Breast epithelium (tissue), 4 donors: ENCODE data around the gene HSD17B14. TPM values are rescaled to one million over a fixed set of nuclear protein-coding genes. Genes with fewer than 3 reads are reported as not detected.
A peak's percentile ranks its signal among the peaks of the same experiment; 100 is the strongest.

Experiments
- DNase-seq, 2 donors: peaks; one replicate each; pipeline ENCODE4 v3.0.0-alpha.2; 2019; ENCODE audit warnings: low spot score in 2 of 2
- H3K27ac ChIP-seq, 2 donors: fragments of 200-600 bp; sonication (generic) in 1 of 2; one replicate each; pipeline ENCODE4 v1.5.1; 2016 to 2019; ENCODE audit warnings: mild to moderate bottlenecking in 1 of 2
- H3K27me3 ChIP-seq, 2 donors: fragments of 200-600 bp; sonication (generic) in 1 of 2; one replicate each; pipeline versions ENCODE4 v1.5.1 to v1.6.0; 2017 to 2019; ENCODE audit warnings: control low read depth in 1 of 2, mild to moderate bottlenecking in 1 of 2
- H3K36me3 ChIP-seq: fragments of 200-600 bp; one replicate; pipeline ENCODE4 v1.5.1; 2019
- H3K4me1 ChIP-seq, 2 donors: fragments of 200-600 bp; sonication (generic); one replicate each; pipeline ENCODE4 v1.5.1; 2016 to 2019; ENCODE audit warnings: control low read depth in 1 of 2
- H3K4me3 ChIP-seq, 3 donors: fragments of 200-600 bp; sonication (generic); 1 replicate in 2 of 3; 2 replicates in 1 of 3; pipeline ENCODE4 v1.5.1; 2016 to 2019; ENCODE audit warnings: mild to moderate bottlenecking in 3 of 3, moderate library complexity in 2 of 3
- H3K9me3 ChIP-seq, 2 donors: fragments of 200-600 bp; sonication (generic) in 1 of 2; one replicate each; pipeline ENCODE4 v1.5.1; 2016 to 2019; ENCODE audit warnings: control low read depth in 1 of 2
- CTCF ChIP-seq, 3 donors: fragments of 450-650 bp; IDR thresholded peaks; one replicate each; pipeline ENCODE4 v1.5.1; 2016 to 2017; ENCODE audit warnings: antibody characterized with exemption in 3 of 3, mild to moderate bottlenecking in 3 of 3, moderate library complexity in 3 of 3
- POLR2A ChIP-seq: fragments of 450-650 bp; IDR thresholded peaks from one replicate; pipeline ENCODE4 v1.6.1; 2016; ENCODE audit warnings: antibody characterized with exemption, mild to moderate bottlenecking, moderate library complexity
- POLR2AphosphoS5 ChIP-seq, 3 donors: sonication (generic); formaldehyde crosslinking; IDR thresholded peaks; one replicate each; pipeline ENCODE4 v1.6.1; 2017; ENCODE audit warnings: antibody characterized with exemption in 3 of 3
- intact Hi-C: fragments of 100-400 bp; cut with DNase I; formaldehyde crosslinking; loops from one replicate; pipeline ENCODE4 v1.15.1; 2023; ENCODE audit warnings: low total_unique reads
- total RNA-seq, 3 donors: library from RNA; depleted of rRNA; stranded (reverse); fragments of >200 nt; gene quantifications; one replicate each; pipeline ENCODE4 v1.1.0, GENCODE V29; 2016

The HSD17B14 gene
- total RNA-seq, 3 donors from 2014 or later = 13.1 to 18.6 (median 14.6) TPM

- no peak for DNase-seq
- intact Hi-C loops = no loop called here
- Histone ChIP-seq H3K4me1 (no peaks in the 10 kb centered on the region), H3K4me3 (no peak overlapping the region), H3K9me3 (no peaks in the 10 kb centered on the region), H3K27ac (no peak overlapping the region), H3K36me3 (no peaks in the 10 kb centered on the region), H3K27me3 (no peaks in the 10 kb centered on the region)
- TF ChIP-seq CTCF (IDR thresholded peaks at IDR 0.05) = no peak
- no peak for TF ChIP-seq POLR2A
- TF ChIP-seq POLR2AphosphoS5 (IDR thresholded peaks at IDR 0.05) = no peak
These were observed 25.0 kb upstream of the HSD17B14 start for GRCh38 chr19:48861313-48861712.

DNA sequence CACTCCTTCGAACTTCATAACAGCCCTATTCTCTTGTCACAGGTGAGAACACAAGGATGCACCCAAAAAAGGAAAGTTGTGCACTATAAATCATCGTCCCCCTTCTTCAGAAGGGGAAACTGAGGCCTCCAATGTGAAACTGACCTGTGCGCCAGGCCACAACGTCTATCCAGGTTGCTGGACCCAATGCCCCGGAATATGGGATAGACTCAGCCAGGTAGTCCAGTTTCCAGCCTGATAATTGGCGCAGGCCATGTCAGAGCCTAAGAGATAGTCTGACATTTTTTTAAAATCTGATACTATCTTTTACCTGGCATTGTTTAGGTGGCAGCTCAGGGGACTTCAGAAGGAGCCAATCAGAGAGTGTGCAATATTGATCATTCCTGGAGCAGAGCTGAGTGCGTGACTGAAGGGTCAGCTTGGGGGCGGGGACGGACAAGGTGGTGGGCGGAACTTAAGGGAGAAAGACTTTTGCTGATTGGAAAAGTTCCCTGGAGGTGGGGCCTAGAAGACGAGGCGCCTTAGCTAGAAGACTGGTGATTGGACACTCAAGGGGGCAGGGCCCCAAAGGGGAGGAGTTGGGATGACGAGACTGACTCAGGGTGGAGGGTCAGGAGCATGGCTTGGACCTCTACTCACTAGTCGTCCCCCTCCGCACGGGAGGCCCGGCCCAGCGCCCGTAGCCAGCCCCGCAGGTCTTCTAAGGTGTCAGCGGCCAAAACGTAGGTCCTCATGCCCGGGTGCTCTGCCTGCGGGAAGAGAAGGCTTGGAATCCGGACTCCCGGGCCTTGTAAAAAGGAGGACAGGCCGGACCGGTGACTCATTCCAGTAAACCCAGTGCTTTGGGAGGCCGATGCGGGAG lies 23.7 kb upstream of the HSD17B14 start:
- DNase-seq = no peak
- Histone ChIP-seq H3K9me3 (no peaks in the 10 kb centered on the region), H3K36me3 (no peaks in the 10 kb centered on the region), H3K4me3 (peak overlapping the region in 1 of 3 donors; percentile 4), H3K4me1 (no peaks in the 10 kb centered on the region), H3K27ac (no peak overlapping the region), H3K27me3 (no peaks in the 10 kb centered on the region)
- intact Hi-C loops = no loop called here
- no peak for TF ChIP-seq POLR2AphosphoS5 (IDR thresholded peaks at IDR 0.05)

- DNase-seq = no peak
- Histone ChIP-seq H3K36me3 (no peaks in the 10 kb centered on the region), H3K27me3 (no peaks in the 10 kb centered on the region), H3K27ac (no peak overlapping the region), H3K9me3 (no peaks in the 10 kb centered on the region), H3K4me1 (no peaks in the 10 kb centered on the region), H3K4me3 (peak overlapping the region in 1 of 3 donors; percentile 4)
- intact Hi-C loops = no loop called here
- no peak for TF ChIP-seq CTCF (IDR thresholded peaks at IDR 0.05)
- no peak for TF ChIP-seq POLR2A
- no peak for TF ChIP-seq POLR2AphosphoS5 (IDR thresholded peaks at IDR 0.05)
These were observed 22.9 kb upstream of the HSD17B14 start for GRCh38 chr19:48858984-48859710.

DNA sequence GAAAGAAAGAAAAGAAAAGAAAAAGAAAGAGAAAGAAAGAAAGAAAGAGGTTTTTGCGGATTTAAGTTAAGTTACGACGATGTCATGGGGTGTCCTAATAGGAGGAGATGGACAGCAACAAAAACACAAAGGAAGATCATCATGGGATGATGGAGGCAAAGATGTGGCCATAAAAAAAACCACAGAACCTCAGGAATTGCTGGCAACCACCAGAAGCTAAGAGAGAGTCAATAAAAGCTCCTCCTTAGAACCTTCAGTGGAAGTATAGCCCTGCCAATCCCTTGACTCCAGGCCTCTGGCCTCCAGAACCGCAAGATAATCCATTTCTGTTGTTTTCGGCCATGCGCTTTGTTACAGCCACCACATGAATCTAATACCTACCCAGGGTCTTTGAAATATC lies 20.6 kb upstream of the HSD17B14 start:
- H3K27ac ChIP-seq = no peak overlapping the region
- no peak overlapping the region for H3K4me3 ChIP-seq
- H3K9me3 ChIP-seq = no peaks in the 10 kb centered on the region
- no peaks in the 10 kb centered on the region for H3K27me3 ChIP-seq
- no peak for TF ChIP-seq CTCF (IDR thresholded peaks at IDR 0.05)
- TF ChIP-seq POLR2AphosphoS5 (IDR thresholded peaks at IDR 0.05) = no peak
- TF ChIP-seq POLR2A = no peak
- no peak for DNase-seq
- intact Hi-C loops = no loop called here
- H3K4me1 ChIP-seq = no peaks in the 10 kb centered on the region
- no peaks in the 10 kb centered on the region for H3K36me3 ChIP-seq

DNA sequence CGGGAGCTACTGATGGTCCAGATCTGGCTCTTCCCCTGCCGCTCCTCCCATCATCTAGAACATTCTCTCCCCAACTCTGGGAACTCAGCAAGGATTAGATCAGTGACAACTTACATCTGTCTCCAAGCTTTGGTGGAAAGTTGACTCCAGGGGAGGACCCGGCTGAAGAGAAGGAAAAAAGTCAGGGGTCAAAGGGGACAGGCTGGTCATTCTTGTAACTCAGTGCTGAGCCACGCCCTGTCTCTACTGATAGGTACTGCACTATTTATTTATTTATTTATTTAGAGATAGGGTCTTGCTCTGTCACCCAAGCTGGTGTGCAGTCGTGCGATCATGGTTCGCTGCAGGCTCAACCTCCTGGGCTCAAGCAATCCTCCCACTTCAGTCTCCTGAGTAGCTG lies 17.8 kb upstream of the HSD17B14 start:
- Histone ChIP-seq H3K36me3 (no peaks in the 10 kb centered on the region), H3K27me3 (no peaks in the 10 kb centered on the region), H3K27ac (no peak overlapping the region), H3K9me3 (no peaks in the 10 kb centered on the region), H3K4me1 (no peaks in the 10 kb centered on the region), H3K4me3 (no peak overlapping the region)
- no peak for TF ChIP-seq POLR2AphosphoS5 (IDR thresholded peaks at IDR 0.05)
- TF ChIP-seq CTCF (IDR thresholded peaks at IDR 0.05) = no peak
- no peak for TF ChIP-seq POLR2A
- intact Hi-C loops = no loop called here
- DNase-seq = no peak
